Thoracic aorta (tissue), 2 donors: Measurements from ENCODE around the gene DEPP1. TPM values are rescaled to one million over a fixed set of nuclear protein-coding genes. Genes with fewer than 3 reads are reported as not detected.

Experiments used
- ATAC-seq: fragments of 150-250 bp; one replicate; pipeline ENCODE4 v1.8.0; 2017; ENCODE audit warnings: low read depth; ENCODE audit not compliant: insufficient number of reproducible peaks, low FRiP score
- DNase-seq: peaks from one replicate; pipeline ENCODE4 v3.0.0-alpha.2; 2020; ENCODE audit warnings: low spot score
- H3K27ac ChIP-seq, 2 donors: fragments of 200-600 bp; sonication (generic); 1 replicate in 1 of 2; 2 replicates in 1 of 2; pipeline ENCODE4 v1.5.1; 2016; ENCODE audit warnings: mild to moderate bottlenecking in 2 of 2, moderate library complexity in 2 of 2
- H3K27me3 ChIP-seq: fragments of 200-600 bp; sonication (generic); replicated peaks from 2 replicates; pipeline ENCODE4 v1.6.0; 2016; ENCODE audit warnings: mild to moderate bottlenecking; ENCODE audit not compliant: insufficient read depth
- H3K36me3 ChIP-seq: fragments of 200-600 bp; sonication (generic); one replicate; pipeline ENCODE4 v1.5.1; 2016
- H3K4me1 ChIP-seq, 2 donors: fragments of 200-600 bp; sonication (generic); 1 replicate in 1 of 2; 2 replicates in 1 of 2; pipeline versions ENCODE4 v1.5.1 to v1.6.0; 2016; ENCODE audit warnings: low read depth in 2 of 2, mild to moderate bottlenecking in 1 of 2; ENCODE audit not compliant: control insufficient read depth in 1 of 2
- H3K4me3 ChIP-seq: fragments of 200-600 bp; sonication (generic); 2 replicates; pipeline ENCODE4 v1.5.1; 2016; ENCODE audit warnings: mild to moderate bottlenecking
- H3K9me3 ChIP-seq: fragments of 200-600 bp; sonication (generic); 2 replicates; pipeline ENCODE4 v1.5.1; 2016
- total RNA-seq, 2 donors: library from RNA; depleted of rRNA; stranded (reverse); fragments of >200 nt; gene quantifications; one replicate each; pipeline versions ENCODE4 v1.1.0 to v1.2.3, GENCODE V29; 2016
- TF ChIP-seq, protein P1 (sequence below): fragments of 200-600 bp; sonication (generic); IDR thresholded peaks from one replicate; pipeline ENCODE4 v1.5.1; 2019; ENCODE audit warnings: antibody characterized with exemption

DEPP1 gene
- total RNA-seq, 2 donors from 2014 or later: 473 to 661 TPM

DNA sequence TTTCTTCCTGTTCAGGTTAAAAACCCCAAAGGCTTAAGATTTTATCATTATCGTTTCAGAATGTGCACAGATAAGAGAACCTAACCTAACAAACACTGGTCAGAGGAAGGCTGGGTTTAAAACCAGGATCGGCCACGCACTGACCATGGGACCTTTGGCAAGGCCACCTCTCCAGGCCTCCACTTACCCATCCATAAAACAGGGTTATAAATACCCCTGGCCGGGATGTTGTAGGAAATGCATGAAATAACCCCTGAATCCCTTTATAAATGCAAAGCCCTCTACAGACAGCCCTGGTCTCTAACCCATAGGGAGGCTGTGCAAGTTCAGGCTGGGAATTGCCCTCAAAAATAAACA is 418 bp downstream of the DEPP1 start:
- DNase-seq (no peak), ATAC-seq (no peak)
- H3K36me3 ChIP-seq: peaks cover 13% of the 10 kb centered on the region
- no peaks in the 10 kb centered on the region for H3K27me3 ChIP-seq
- H3K27ac ChIP-seq: peak overlapping the region; percentile 87 to 95
- H3K4me1 ChIP-seq: peaks cover 44 to 75% of the 10 kb centered on the region in 2 donors
- H3K4me3 ChIP-seq: peak overlapping the region; percentile 73
- TF ChIP-seq, protein P1, sequence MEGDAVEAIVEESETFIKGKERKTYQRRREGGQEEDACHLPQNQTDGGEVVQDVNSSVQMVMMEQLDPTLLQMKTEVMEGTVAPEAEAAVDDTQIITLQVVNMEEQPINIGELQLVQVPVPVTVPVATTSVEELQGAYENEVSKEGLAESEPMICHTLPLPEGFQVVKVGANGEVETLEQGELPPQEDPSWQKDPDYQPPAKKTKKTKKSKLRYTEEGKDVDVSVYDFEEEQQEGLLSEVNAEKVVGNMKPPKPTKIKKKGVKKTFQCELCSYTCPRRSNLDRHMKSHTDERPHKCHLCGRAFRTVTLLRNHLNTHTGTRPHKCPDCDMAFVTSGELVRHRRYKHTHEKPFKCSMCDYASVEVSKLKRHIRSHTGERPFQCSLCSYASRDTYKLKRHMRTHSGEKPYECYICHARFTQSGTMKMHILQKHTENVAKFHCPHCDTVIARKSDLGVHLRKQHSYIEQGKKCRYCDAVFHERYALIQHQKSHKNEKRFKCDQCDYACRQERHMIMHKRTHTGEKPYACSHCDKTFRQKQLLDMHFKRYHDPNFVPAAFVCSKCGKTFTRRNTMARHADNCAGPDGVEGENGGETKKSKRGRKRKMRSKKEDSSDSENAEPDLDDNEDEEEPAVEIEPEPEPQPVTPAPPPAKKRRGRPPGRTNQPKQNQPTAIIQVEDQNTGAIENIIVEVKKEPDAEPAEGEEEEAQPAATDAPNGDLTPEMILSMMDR: no peak
- H3K9me3 ChIP-seq: no peaks in the 10 kb centered on the region

DNA sequence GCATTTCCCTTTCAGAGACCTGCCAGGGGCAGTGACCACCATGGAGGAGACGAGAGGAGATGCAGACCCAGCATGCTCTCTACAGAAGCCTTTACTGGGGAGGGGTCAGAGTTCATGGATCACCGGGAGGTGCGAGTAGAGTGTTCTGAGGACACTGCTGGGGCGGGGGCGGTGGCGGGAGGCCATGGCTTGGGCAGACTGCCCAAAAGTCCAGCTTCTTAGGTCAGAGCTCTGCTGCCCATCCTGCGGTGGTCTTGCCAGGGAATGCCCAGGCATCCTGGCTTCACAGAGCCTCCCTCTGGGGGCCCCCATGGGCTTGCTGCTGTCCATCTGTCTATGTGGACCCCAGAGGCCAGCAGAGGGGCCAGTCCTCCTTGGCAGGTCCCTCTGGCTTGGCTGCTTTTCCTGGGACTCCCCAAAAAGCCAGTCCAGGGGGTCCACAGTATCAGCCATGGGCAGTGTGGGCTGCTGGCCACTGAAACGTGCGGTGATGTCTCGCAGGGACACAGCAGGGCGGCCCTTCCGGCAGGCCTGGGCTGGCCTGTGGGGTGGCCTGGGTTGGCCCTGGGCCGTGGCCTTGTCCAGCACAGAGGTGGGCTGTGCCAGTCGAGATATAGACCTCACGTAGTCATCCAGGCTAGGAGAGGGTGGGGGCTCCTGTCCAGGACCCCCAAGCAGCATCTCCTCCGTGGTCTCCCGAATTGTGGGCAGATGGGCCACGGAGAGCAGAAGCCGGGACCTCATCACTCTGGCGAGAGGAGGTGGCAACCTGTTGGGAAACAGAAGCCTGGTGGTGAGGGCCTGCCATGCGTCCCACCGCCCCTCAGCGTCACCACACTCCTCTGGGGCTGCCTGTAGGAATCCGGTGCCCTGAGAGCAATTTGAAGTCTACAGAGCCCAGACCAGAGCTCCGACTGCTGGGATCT is 1.1 kb downstream of the DEPP1 start:
- Histone ChIP-seq H3K4me3 (peak overlapping the region; percentile 73), H3K4me1 (peaks cover 38 to 72% of the 10 kb centered on the region in 2 donors), H3K9me3 (no peaks in the 10 kb centered on the region), H3K27me3 (no peaks in the 10 kb centered on the region), H3K27ac (peak overlapping the region; percentile 87 to 95), H3K36me3 (peaks cover 13% of the 10 kb centered on the region)
- ATAC-seq (no peak), DNase-seq (no peak)
- TF ChIP-seq, protein P1: no peak

DNA sequence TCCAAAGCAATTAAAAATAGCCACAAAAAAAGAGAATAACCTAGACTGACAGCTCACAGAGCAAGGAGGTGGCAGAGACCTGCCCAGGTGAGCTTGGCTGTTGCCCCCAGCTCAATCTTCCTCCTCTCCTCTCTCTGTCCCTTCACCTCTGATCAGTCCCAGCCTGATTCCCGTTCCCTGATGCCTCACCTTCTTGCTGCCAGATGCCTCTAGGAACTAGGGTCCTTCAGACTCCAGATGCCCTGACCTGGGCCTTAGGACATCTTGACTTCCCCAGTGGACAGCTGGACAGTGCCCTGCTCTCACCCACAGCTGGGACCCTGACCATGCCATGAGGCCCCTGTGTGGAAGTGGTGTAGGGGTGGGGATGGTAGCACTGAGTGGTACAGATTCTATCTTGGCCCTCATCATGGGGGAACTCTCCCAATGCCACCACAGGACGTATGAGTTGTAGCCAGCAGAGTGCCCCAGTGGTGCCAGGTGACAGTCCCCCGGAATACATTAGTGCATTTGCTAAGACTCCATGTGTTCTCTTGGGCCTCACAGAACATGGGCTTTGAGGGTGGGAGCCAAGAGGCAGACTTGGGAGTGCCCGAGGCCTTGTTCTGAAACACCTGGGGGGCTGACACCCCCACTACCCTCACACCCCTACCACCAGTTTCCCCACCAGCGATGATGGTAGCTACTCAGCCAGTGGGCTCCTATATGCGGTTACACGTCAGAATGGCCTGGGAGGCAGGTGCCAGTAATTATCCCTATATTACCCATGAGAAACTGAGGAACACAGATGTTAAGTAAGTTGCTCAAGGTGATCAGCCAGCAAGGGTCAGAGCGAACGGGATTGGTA is 2.0 kb downstream of the DEPP1 start:
- TF ChIP-seq, protein P1: no peak
- Histone ChIP-seq H3K27ac (peak overlapping the region; percentile 87 to 95), H3K4me1 (peaks cover 30 to 62% of the 10 kb centered on the region in 2 donors), H3K27me3 (no peaks in the 10 kb centered on the region), H3K36me3 (peaks cover 19% of the 10 kb centered on the region), H3K9me3 (no peaks in the 10 kb centered on the region), H3K4me3 (peak overlapping the region; percentile 73)
- no peak for DNase-seq
- ATAC-seq: no peak

DNA sequence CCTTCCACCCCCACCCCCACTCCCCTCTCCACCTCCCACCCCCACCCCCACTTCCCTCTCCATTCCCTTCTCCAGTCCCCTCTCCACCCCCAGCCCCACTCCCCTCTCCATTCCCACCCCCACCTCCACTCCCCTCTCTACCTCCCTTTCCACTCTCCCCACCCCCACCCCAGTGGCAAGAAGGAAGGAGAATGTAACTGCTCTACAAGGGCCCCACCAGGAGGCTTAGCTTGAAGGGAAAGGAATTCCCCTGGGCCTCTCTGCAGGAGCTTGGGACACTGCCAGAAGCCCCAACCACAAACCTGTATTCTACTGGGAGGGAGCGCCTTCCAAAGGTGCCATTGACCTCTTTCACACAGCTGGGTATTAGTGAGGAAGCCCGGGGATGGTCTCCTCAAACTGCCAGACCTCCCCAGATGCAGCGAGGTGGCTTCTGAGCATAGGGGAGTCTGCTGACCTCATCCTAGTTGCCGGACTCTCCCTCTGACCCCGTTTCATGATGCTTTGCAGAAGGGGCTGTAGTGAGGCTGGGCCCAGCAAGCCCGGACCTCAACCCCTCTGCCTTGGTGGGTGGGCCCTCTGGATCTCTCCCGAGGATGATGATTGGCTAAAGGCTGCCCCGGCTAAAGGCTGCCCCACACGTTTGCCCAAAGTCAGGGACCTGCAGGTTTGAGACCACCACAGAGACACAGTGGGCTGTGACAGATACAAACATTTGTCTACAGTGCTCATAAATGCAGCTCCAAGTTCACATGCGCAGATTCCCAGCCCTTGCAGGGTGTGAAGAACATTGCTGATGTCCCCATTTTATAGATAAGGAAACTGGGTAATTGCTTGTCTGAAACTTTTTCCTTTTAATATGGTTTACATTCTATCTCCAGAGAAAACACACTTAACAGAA is 2.9 kb downstream of the DEPP1 start:
- no peak for DNase-seq
- Histone ChIP-seq H3K27ac (peak overlapping the region; percentile 52 to 87), H3K36me3 (peaks cover 27% of the 10 kb centered on the region), H3K27me3 (no peaks in the 10 kb centered on the region), H3K4me3 (peak overlapping the region; percentile 73), H3K4me1 (peaks cover 21 to 54% of the 10 kb centered on the region in 2 donors), H3K9me3 (no peaks in the 10 kb centered on the region)
- TF ChIP-seq, protein P1: no peak
- ATAC-seq: no peak
